ENCODE results near the gene TRIM37.

TRIM37 gene

DNA sequence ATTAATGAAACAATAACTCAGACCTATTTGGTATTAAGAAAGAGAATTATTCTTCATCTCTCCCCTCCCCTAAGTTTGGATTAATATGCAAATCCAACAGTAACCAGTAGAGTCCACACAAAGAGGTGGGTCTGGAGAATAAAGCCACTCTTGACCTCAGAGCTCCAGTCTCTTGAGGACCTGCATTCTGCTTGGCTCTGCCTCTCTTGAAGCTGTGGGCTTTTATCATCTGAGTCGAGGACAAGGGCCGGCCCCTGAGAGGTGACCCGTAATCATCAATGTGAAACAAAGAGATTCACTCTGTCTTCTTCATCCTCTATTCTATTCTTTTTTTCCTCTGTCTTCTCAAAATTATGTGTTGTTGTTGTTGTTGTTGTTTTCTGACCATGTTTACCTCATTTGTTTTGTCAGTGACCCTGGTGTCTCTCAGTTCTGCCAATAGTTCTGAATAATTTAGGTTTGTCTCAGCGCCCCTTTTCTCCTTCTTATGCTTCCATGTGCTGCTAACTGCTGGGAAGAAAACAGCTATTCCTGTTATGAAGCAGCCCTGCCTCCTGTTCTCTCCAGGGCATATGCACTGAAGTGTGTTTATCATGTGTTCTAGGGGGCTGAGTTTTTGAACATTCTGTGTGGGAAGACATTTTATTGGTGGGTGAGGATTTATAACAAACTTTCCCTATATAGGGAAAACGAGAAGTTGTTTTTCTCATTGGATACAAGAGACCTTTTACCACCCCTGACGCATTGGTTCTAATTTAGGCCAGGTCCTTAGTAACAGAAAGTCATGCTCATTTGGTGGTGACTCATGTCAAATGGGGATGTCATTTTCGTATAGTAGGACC is 135.8 kb downstream of the TRIM37 start:
- H3K36me3 ChIP-seq: no peaks in the 10 kb centered on the region
- no peak overlapping the region for H3K27ac ChIP-seq
- no peak overlapping the region for H3K4me3 ChIP-seq (ENCODE audit: low read depth in 1 of 2, low read length in 1 of 2)
- no peaks in the 10 kb centered on the region for H3K4me1 ChIP-seq (ENCODE audit: control insufficient read depth in 1 of 2, insufficient read depth in 1 of 2, low read depth in 1 of 2, low read length in 1 of 2)
- TF ChIP-seq CTCF (IDR thresholded peaks at IDR 0.05): no peak
- no peaks in the 10 kb centered on the region for H3K9me3 ChIP-seq
- no peaks in the 10 kb centered on the region for H3K27me3 ChIP-seq

GRCh38 chr17:58969612-58970011 is 137.1 kb downstream of the TRIM37 start:
- no peaks in the 10 kb centered on the region for H3K4me1 ChIP-seq (ENCODE audit: control insufficient read depth in 1 of 2, insufficient read depth in 1 of 2, low read depth in 1 of 2, low read length in 1 of 2)
- H3K36me3 ChIP-seq: no peaks in the 10 kb centered on the region
- no peak overlapping the region for H3K4me3 ChIP-seq (ENCODE audit: low read depth in 1 of 2, low read length in 1 of 2)
- no peaks in the 10 kb centered on the region for H3K9me3 ChIP-seq
- H3K27ac ChIP-seq: no peak overlapping the region
- no peaks in the 10 kb centered on the region for H3K27me3 ChIP-seq
- no peak for TF ChIP-seq CTCF (IDR thresholded peaks at IDR 0.05)

- no peaks in the 10 kb centered on the region for H3K36me3 ChIP-seq
- TF ChIP-seq CTCF (IDR thresholded peaks at IDR 0.05): no peak
- no peaks in the 10 kb centered on the region for H3K27me3 ChIP-seq
- H3K9me3 ChIP-seq: no peaks in the 10 kb centered on the region
- no peak overlapping the region for H3K27ac ChIP-seq
- no peak overlapping the region for H3K4me3 ChIP-seq (ENCODE audit: low read depth in 1 of 2, low read length in 1 of 2)
- H3K4me1 ChIP-seq (ENCODE audit: control insufficient read depth in 1 of 2, insufficient read depth in 1 of 2, low read depth in 1 of 2, low read length in 1 of 2): no peaks in the 10 kb centered on the region
Observed at GRCh38 chr17:58969156-58969555, 137.5 kb downstream of the TRIM37 start.

GRCh38 chr17:58968426-58969061 is 138.1 kb downstream of the TRIM37 start:
- Histone ChIP-seq H3K4me1 (ENCODE audit: control insufficient read depth in 1 of 2, insufficient read depth in 1 of 2, low read depth in 1 of 2, low read length in 1 of 2) (no peaks in the 10 kb centered on the region), H3K4me3 (ENCODE audit: low read depth in 1 of 2, low read length in 1 of 2) (no peak overlapping the region)

DNA sequence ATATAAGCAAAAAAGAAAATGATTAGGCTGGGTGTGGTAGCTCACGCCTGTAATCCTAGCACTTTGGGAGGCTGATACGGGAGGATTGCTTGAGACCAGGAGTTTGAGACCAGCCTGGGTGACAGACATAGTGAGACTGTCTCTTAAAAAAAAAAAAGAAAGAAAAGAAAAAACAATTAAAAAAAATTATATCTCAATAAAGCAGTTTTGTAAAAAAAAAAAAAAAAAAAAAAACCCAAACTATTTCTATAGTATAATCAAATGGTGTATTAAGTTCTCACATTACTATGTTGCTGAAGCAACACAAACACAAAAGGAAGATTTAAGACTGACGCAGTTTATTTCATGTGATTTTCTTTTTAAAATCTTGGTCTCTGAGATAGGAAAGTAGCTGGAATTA is 140.5 kb downstream of the TRIM37 start:
- no peak overlapping the region for H3K27ac ChIP-seq
- H3K27me3 ChIP-seq: no peaks in the 10 kb centered on the region
- no peaks in the 10 kb centered on the region for H3K36me3 ChIP-seq
- no peak for TF ChIP-seq CTCF (IDR thresholded peaks at IDR 0.05)
- no peak overlapping the region for H3K4me3 ChIP-seq (ENCODE audit: low read depth in 1 of 2, low read length in 1 of 2)
- H3K4me1 ChIP-seq (ENCODE audit: control insufficient read depth in 1 of 2, insufficient read depth in 1 of 2, low read depth in 1 of 2, low read length in 1 of 2): no peaks in the 10 kb centered on the region
- no peaks in the 10 kb centered on the region for H3K9me3 ChIP-seq

More at GRCh38 chr17:58968426-58969061, 138.1 kb downstream of the TRIM37 start:
- Histone ChIP-seq H3K27ac (no peak overlapping the region), H3K9me3 (no peaks in the 10 kb centered on the region), H3K27me3 (no peaks in the 10 kb centered on the region), H3K36me3 (no peaks in the 10 kb centered on the region)
- no peak for TF ChIP-seq CTCF (IDR thresholded peaks at IDR 0.05)
